SK-N-SH treated with all-trans-retinoic acid at 6 μM for 48 hours (cell line): ENCODE data around the gene ALDH1B1.

Experiments used
- ARNTL ChIP-seq: fragments of 450-650 bp; formaldehyde crosslinking; IDR thresholded peaks from 2 replicates; pipeline ENCODE4 v1.5.0; 2020; ENCODE audit warnings: low read depth, mild to moderate bottlenecking, moderate library complexity, borderline replicate concordance
- GLIS3 ChIP-seq: fragments of 250-450 bp; sonication (Bioruptor Pico); IDR thresholded peaks from 2 replicates; pipeline ENCODE4 v1.5.0; 2020; ENCODE audit warnings: mild to moderate bottlenecking, moderate library complexity
- OSR1 ChIP-seq: fragments of 250-450 bp; sonication (Bioruptor Pico); IDR thresholded peaks from 2 replicates; pipeline ENCODE4 v1.8.0; 2022; ENCODE audit warnings: moderate library complexity, mild to moderate bottlenecking, inconsistent platforms
- RARB ChIP-seq: fragments of 250-450 bp; sonication (Bioruptor Pico); IDR thresholded peaks from 2 replicates; pipeline ENCODE4 v1.8.0; 2021; ENCODE audit warnings: mild to moderate bottlenecking, moderate library complexity
- TOX ChIP-seq: fragments of 250-450 bp; sonication (Bioruptor Pico); IDR thresholded peaks from 2 replicates; pipeline ENCODE4 v1.8.0; 2021; ENCODE audit warnings: mild to moderate bottlenecking, moderate library complexity, borderline replicate concordance
- ZFP3 ChIP-seq: fragments of 250-450 bp; sonication (Bioruptor Pico); IDR thresholded peaks from 2 replicates; pipeline ENCODE4 v1.5.0; 2020; ENCODE audit warnings: mild to moderate bottlenecking, moderate library complexity
- ZNF565 ChIP-seq: fragments of 450-650 bp; formaldehyde crosslinking; conservative IDR thresholded peaks from 2 replicates; pipeline ENCODE4 v1.5.0; 2020; ENCODE audit warnings: low read depth, mild to moderate bottlenecking, moderate library complexity
- ZNF70 ChIP-seq: fragments of 450-650 bp; formaldehyde crosslinking; IDR thresholded peaks from 2 replicates; pipeline ENCODE4 v1.5.0; 2020; ENCODE audit warnings: mild to moderate bottlenecking, moderate library complexity
- ZNF8 ChIP-seq: fragments of 450-650 bp; formaldehyde crosslinking; IDR thresholded peaks from 2 replicates; pipeline ENCODE4 v1.5.0; 2020; ENCODE audit warnings: mild to moderate bottlenecking, moderate library complexity
- TF ChIP-seq, protein P1 (sequence below): fragments of 250-450 bp; sonication (Bioruptor Pico); IDR thresholded peaks from 2 replicates; pipeline ENCODE4 v1.8.0; 2021; ENCODE audit warnings: low read depth, mild to moderate bottlenecking, moderate library complexity, borderline replicate concordance
- TF ChIP-seq, protein P2 (sequence below): fragments of 250-450 bp; sonication (Bioruptor Pico); IDR thresholded peaks from 2 replicates; pipeline ENCODE4 v1.8.0; 2020; ENCODE audit warnings: mild to moderate bottlenecking, moderate library complexity, borderline replicate concordance
- TF ChIP-seq, protein P3 (sequence below): fragments of 250-450 bp; sonication (Bioruptor Pico); IDR thresholded peaks from 2 replicates; pipeline ENCODE4 v1.5.1; 2020; ENCODE audit warnings: low read depth, mild to moderate bottlenecking, moderate library complexity
- TF ChIP-seq, protein P4 (sequence below): fragments of 250-450 bp; sonication (Bioruptor Pico); IDR thresholded peaks from 2 replicates; pipeline ENCODE4 v1.5.0; 2020; ENCODE audit warnings: mild to moderate bottlenecking, moderate library complexity

DNA sequence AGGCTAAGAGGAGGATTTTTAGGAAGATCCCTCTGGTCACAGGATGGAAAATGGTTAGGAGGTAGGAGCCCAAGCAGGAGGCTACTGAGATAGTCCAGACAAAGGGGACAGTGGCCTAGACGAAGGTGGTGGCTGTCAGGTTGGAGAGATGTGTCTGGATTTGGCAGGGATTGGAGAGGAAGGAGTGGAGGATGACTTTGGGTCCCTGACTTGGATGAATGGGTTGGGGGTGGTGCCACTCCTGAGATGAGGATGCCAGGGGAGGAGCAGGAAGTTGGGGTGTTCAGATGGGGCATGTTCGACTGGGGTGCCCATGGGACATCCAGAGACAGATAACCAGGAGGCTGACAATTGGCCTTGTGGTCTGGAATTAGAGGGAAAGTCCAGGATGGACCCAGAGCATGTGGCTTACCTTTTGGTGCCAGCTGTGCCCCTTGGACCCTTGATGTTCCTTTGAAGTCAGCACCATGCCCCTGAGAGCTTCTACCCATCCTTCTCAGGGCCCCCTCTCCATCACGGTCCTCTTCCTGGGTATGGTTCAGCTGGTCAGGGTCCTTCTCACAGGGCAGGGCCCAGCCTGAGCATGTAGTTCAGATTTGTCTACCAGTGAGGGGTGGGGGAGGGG is 46.9 kb downstream of the ALDH1B1 start:
- TF ChIP-seq ZNF70 (CRISPR knock-in tag) (no peak), OSR1 (no peak), ZNF565 (CRISPR knock-in tag) (no peak), ZFP3 (no peak), ARNTL (no peak), GLIS3 (CRISPR knock-in tag) (no peak), RARB (CRISPR knock-in tag) (no peak), ZNF8 (CRISPR knock-in tag) (no peak), TOX (no peak)
- TF ChIP-seq, protein P1, sequence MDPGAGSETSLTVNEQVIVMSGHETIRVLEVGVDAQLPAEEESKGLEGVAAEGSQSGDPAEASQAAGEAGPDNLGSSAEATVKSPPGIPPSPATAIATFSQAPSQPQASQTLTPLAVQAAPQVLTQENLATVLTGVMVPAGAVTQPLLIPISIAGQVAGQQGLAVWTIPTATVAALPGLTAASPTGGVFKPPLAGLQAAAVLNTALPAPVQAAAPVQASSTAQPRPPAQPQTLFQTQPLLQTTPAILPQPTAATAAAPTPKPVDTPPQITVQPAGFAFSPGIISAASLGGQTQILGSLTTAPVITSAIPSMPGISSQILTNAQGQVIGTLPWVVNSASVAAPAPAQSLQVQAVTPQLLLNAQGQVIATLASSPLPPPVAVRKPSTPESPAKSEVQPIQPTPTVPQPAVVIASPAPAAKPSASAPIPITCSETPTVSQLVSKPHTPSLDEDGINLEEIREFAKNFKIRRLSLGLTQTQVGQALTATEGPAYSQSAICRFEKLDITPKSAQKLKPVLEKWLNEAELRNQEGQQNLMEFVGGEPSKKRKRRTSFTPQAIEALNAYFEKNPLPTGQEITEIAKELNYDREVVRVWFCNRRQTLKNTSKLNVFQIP (CRISPR knock-in tag) = no peak
- TF ChIP-seq, protein P2, sequence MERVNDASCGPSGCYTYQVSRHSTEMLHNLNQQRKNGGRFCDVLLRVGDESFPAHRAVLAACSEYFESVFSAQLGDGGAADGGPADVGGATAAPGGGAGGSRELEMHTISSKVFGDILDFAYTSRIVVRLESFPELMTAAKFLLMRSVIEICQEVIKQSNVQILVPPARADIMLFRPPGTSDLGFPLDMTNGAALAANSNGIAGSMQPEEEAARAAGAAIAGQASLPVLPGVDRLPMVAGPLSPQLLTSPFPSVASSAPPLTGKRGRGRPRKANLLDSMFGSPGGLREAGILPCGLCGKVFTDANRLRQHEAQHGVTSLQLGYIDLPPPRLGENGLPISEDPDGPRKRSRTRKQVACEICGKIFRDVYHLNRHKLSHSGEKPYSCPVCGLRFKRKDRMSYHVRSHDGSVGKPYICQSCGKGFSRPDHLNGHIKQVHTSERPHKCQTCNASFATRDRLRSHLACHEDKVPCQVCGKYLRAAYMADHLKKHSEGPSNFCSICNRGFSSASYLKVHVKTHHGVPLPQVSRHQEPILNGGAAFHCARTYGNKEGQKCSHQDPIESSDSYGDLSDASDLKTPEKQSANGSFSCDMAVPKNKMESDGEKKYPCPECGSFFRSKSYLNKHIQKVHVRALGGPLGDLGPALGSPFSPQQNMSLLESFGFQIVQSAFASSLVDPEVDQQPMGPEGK (CRISPR knock-in tag) = no peak
- TF ChIP-seq, protein P3, sequence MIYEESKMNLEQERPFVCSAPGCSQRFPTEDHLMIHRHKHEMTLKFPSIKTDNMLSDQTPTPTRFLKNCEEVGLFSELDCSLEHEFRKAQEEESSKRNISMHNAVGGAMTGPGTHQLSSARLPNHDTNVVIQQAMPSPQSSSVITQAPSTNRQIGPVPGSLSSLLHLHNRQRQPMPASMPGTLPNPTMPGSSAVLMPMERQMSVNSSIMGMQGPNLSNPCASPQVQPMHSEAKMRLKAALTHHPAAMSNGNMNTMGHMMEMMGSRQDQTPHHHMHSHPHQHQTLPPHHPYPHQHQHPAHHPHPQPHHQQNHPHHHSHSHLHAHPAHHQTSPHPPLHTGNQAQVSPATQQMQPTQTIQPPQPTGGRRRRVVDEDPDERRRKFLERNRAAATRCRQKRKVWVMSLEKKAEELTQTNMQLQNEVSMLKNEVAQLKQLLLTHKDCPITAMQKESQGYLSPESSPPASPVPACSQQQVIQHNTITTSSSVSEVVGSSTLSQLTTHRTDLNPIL (CRISPR knock-in tag) = no peak
- TF ChIP-seq, protein P4, sequence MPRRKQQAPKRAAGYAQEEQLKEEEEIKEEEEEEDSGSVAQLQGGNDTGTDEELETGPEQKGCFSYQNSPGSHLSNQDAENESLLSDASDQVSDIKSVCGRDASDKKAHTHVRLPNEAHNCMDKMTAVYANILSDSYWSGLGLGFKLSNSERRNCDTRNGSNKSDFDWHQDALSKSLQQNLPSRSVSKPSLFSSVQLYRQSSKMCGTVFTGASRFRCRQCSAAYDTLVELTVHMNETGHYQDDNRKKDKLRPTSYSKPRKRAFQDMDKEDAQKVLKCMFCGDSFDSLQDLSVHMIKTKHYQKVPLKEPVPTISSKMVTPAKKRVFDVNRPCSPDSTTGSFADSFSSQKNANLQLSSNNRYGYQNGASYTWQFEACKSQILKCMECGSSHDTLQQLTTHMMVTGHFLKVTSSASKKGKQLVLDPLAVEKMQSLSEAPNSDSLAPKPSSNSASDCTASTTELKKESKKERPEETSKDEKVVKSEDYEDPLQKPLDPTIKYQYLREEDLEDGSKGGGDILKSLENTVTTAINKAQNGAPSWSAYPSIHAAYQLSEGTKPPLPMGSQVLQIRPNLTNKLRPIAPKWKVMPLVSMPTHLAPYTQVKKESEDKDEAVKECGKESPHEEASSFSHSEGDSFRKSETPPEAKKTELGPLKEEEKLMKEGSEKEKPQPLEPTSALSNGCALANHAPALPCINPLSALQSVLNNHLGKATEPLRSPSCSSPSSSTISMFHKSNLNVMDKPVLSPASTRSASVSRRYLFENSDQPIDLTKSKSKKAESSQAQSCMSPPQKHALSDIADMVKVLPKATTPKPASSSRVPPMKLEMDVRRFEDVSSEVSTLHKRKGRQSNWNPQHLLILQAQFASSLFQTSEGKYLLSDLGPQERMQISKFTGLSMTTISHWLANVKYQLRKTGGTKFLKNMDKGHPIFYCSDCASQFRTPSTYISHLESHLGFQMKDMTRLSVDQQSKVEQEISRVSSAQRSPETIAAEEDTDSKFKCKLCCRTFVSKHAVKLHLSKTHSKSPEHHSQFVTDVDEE (CRISPR knock-in tag) = no peak
